Left lung (tissue), 10 donors: ENCODE measurements around the gene CHD5. TPM values are rescaled to one million over a fixed set of nuclear protein-coding genes. Genes with fewer than 3 reads are reported as not detected.

Experiments used
- ATAC-seq: fragments of 200-7000 bp; cut with Tn5 transposase; one replicate; pipeline ENCODE4 v1.9.1; 2020; ENCODE audit warnings: moderate library complexity
- DNase-seq, 4 donors: peaks; one replicate each; pipeline ENCODE4 v3.0.0-alpha.2; 2013 to 2020
- H3K27ac ChIP-seq, 2 donors: fragments of 200-600 bp; sonication (generic) in 1 of 2; one replicate each; pipeline versions ENCODE4 v1.5.0 to v1.8.0; 2020 to 2021
- H3K27me3 ChIP-seq, 2 donors: fragments of 200-600 bp; sonication (generic) in 1 of 2; one replicate each; pipeline versions ENCODE4 v1.5.0 to v1.8.0; 2020 to 2021
- H3K36me3 ChIP-seq, 2 donors: fragments of 200-600 bp; sonication (generic) in 1 of 2; one replicate each; pipeline versions ENCODE4 v1.5.0 to v1.8.0; 2020 to 2021
- H3K4me1 ChIP-seq, 2 donors: fragments of 200-600 bp; one replicate each; pipeline ENCODE4 v1.8.0; 2021
- H3K4me3 ChIP-seq, 2 donors: fragments of 200-600 bp; sonication (generic) in 1 of 2; one replicate each; pipeline versions ENCODE4 v1.5.0 to v1.8.0; 2020 to 2021; ENCODE audit warnings: mild to moderate bottlenecking in 1 of 2
- H3K9me3 ChIP-seq, 2 donors: fragments of 200-600 bp; sonication (generic) in 1 of 2; one replicate each; pipeline versions ENCODE4 v1.5.0 to v1.8.0; 2020 to 2021
- CTCF ChIP-seq, 2 donors: fragments of 200-600 bp; sonication (generic) in 1 of 2; IDR thresholded peaks; one replicate each; pipeline versions ENCODE4 v1.5.0 to v1.8.0; 2021; ENCODE audit warnings: antibody characterized with exemption in 2 of 2
- intact Hi-C, 2 donors: fragments of 100-400 bp; cut with DNase I; formaldehyde crosslinking; loops; one replicate each; pipeline versions ENCODE4 v1.11.2 to v1.14.2; 2022
- polyA plus RNA-seq, 6 donors: library from polyadenylated mRNA; unstranded; fragments of 120-200 nt; gene quantifications; one replicate each; pipeline ENCODE4 v1.2.1, GENCODE V29; 2013; ENCODE audit not compliant: insufficient read length in 6 of 6
- total RNA-seq, 2 donors: library from RNA; stranded (reverse); fragmentation: NEBNext Ultra II Directional; extraction: Animal tissue kit (Norgen Biotek cat#: 25700); gene quantifications; one replicate each; pipeline ENCODE4 v1.2.1, GENCODE V29; 2021
- donor health status: DM: no; HTN: yes; CAD: no.
- donor health status: DM: no; HTN: no; CAD: no.

The CHD5 gene
- total and polyA plus RNA-seq, 8 donors = 0.03 to 0.36 (median 0.13) TPM

GRCh38 chr1:6137758-6138157, 42.4 kb downstream of the CHD5 start:
- no peaks in the 10 kb centered on the region for H3K36me3 ChIP-seq
- no peak for TF ChIP-seq CTCF (IDR thresholded peaks at IDR 0.05)
- intact Hi-C loops = no loop called here
- DNase-seq (peak in 1 of 4 donors; percentile 44), ATAC-seq (no peak)
- H3K27ac ChIP-seq = no peak overlapping the region
- no peaks in the 10 kb centered on the region for H3K9me3 ChIP-seq
- H3K4me1 ChIP-seq = no peaks in the 10 kb centered on the region
- peaks cover 0 to 26% of the 10 kb centered on the region in 2 donors for H3K27me3 ChIP-seq
- H3K4me3 ChIP-seq = no peak overlapping the region

GRCh38 chr1:6136516-6137220, 43.5 kb downstream of the CHD5 start:
- ATAC-seq = no peak
- intact Hi-C loops = no loop called here
- H3K9me3 ChIP-seq = peaks cover 0 to 8% of the 10 kb centered on the region in 2 donors
- no peak for TF ChIP-seq CTCF (IDR thresholded peaks at IDR 0.05)
- peaks cover 0 to 26% of the 10 kb centered on the region in 2 donors for H3K27me3 ChIP-seq
- no peaks in the 10 kb centered on the region for H3K4me1 ChIP-seq
- peak in 1 of 4 donors; percentile 46 for DNase-seq
- H3K4me3 ChIP-seq = no peak overlapping the region
- no peaks in the 10 kb centered on the region for H3K36me3 ChIP-seq
- H3K27ac ChIP-seq = no peak overlapping the region

- H3K4me1 ChIP-seq = no peaks in the 10 kb centered on the region
- ATAC-seq = no peak
Observed at GRCh38 chr1:6134741-6135510, 45.2 kb downstream of the CHD5 start.

GRCh38 chr1:6134206-6134605, 45.9 kb downstream of the CHD5 start:
- DNase-seq (peak in 1 of 4 donors; percentile 40), ATAC-seq (no peak)
- Histone ChIP-seq H3K27ac (no peak overlapping the region), H3K36me3 (no peaks in the 10 kb centered on the region), H3K9me3 (peaks cover 0 to 11% of the 10 kb centered on the region in 2 donors), H3K4me1 (no peaks in the 10 kb centered on the region), H3K4me3 (no peak overlapping the region), H3K27me3 (peaks cover 0 to 26% of the 10 kb centered on the region in 2 donors)
- no peak for TF ChIP-seq CTCF (IDR thresholded peaks at IDR 0.05)
- intact Hi-C loops = no loop called here

More at GRCh38 chr1:6134741-6135510, 45.2 kb downstream of the CHD5 start:
- Histone ChIP-seq H3K27me3 (peaks cover 0 to 26% of the 10 kb centered on the region in 2 donors), H3K36me3 (no peaks in the 10 kb centered on the region), H3K4me3 (no peak overlapping the region), H3K9me3 (peaks cover 0 to 11% of the 10 kb centered on the region in 2 donors), H3K27ac (no peak overlapping the region)
- peak in 1 of 4 donors; percentile 54 for DNase-seq
- intact Hi-C loops = no loop called here
- no peak for TF ChIP-seq CTCF (IDR thresholded peaks at IDR 0.05)
